Posterior vena cava (tissue), 2 donors: ENCODE measurements around the gene SYP. TPM values are rescaled to one million over a fixed set of nuclear protein-coding genes. Genes with fewer than 3 reads are reported as not detected.

Experiments
- DNase-seq: peaks from one replicate; pipeline ENCODE4 v3.0.0-alpha.2; 2020; ENCODE audit warnings: low spot score
- intact Hi-C, 2 donors: fragments of 100-400 bp; cut with DNase I; formaldehyde crosslinking; loops; one replicate each; pipeline versions ENCODE4 v1.14.1 to v1.14.2; 2022 to 2023
- total RNA-seq, 2 donors: library from RNA; stranded (reverse); fragmentation: NEBNext Ultra II Directional; extraction: Animal tissue kit (Norgen Biotek cat#: 25700); gene quantifications; one replicate each; pipeline ENCODE4 v1.2.1, GENCODE V29; 2021
- donor health status: DM: yes; HTN: yes; CAD: no.
- donor health status: DM: yes; HTN: yes; CAD: no.

Gene SYP
- total RNA-seq, 2 donors from 2014 or later = 1.1 to 1.5 TPM

DNA sequence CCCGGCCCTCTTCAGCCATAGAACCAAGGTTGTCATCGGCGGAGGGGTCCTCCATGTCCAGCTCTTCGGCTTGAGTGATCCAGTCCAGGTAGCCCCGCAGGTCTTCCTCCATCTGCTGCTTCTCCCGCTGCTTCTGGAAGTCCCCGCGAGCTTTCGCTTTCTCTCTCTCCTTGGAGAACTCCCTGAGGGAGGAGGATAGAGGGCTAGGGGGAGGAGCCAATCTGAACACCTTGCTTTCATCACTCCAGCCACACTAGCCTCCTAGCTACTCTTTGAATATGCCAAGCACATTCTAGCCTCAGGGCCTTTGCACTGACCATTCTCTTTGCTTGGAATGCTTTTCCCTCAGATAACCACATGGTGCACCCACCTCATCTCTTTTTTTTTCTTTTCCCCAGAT is 27.0 kb upstream of the SYP start:
- intact Hi-C loops = no loop called here
- no peak for DNase-seq

- intact Hi-C loops = no loop called here
- no peak for DNase-seq
Observed at GRCh38 chrX:49225858-49226257, 25.9 kb upstream of the SYP start.

GRCh38 chrX:49221868-49222267 is 21.9 kb upstream of the SYP start:
- intact Hi-C loops = no loop called here
- no peak for DNase-seq

- peak; percentile 2 for DNase-seq
- intact Hi-C loops = no loop called here
Observed at GRCh38 chrX:49220100-49220499, 20.1 kb upstream of the SYP start.

- intact Hi-C loops = no loop called here
- DNase-seq = no peak
Observed at GRCh38 chrX:49214996-49215526, 15.1 kb upstream of the SYP start.

DNA sequence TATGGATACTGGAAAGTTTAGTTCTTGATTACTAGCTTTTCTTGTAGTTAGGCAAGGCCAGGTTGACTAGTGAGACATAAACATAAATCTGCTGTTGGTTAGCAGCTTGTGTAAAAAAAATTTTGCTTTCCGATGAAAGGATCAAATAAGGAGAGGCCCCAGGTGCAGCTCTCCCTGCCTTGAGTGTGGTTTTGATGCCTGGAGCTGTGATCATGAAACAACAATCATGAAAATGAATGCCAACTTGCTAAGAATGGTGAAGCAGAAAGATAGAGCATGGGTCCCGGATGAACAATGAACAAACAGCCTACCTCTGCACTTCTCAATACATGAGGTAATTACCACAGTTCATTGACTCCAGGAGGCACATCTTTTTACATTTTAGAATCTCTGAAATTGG is 14.4 kb upstream of the SYP start:
- intact Hi-C loops = no loop called here
- no peak for DNase-seq

DNA sequence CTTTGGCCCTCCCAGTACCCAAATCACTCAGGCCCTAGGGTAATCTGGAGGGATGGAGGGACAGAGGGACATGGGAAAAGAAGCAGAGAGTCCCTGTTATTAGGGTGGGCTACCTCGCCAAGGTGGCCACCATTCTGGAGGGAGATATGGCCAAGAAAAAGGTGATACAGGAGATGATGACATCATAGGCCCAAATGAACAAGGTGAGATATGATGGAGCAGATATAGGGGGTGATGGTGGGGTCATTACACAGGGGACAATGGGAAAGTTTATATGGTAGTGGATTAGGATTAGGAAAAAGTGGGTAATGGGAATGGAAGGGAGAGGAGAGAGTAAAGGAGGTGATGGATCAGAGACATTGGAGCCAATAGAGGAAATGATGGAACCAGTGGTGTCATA is 12.9 kb upstream of the SYP start:
- intact Hi-C loops = no loop called here
- no peak for DNase-seq

DNA sequence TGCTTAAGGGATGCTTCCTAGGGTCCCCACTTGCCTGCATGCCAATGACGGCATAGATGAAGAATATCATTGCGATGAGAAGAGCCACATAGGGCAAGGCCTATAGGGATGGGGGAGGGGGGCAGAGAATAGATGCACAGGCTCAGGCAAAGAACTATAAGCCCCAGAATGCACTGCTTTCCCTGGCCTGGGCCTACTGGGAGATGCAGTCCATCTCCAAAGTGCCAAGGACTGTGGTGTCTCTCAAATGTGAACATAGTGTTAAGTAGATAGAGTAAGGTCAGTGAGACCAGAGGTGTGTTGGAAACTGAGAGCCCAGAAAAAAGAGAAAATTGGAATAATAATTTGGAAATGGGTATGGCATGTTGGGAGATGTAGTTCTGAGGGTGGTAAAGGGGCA is 12.2 kb upstream of the SYP start:
- no peak for DNase-seq
- intact Hi-C loops = no loop called here

DNA sequence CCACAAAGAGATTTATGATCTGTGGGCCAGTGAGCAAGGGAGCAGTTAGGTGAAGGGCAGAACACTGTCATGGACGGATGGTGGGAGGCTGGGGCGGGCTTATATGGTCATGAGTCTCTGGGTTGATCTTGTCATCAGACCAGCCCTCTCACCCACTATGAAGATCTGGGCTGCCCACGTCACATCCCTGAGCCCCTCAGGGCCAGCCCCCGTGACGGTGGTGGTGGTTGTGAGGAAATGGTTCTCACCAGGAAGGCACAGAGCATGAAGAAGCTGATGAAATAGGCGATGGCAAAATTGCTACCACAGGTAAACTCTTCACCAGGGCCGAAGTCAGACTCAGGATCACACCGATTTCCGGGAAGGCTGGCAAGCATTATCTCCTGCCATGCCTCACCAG is 11.1 kb upstream of the SYP start:
- intact Hi-C loops = no loop called here
- DNase-seq = no peak

DNA sequence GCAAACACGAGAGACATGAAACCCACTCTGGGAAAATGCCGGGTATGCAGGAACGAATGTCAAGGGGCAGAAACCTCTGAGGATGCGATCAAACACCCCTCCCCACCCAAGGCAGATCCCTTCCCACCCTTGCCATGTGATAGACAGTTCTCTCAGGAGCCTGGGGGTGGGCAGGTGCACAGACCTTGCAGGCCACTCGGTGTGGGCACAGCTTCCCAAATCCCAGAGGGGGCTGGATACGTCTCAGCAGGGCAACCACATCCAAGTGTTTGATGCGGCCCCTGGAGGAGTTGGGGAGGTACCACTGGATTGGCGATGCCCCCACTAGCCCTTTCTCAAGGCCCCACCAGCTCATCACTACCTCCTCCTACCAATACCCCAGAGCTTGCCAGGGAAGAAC is 10.4 kb upstream of the SYP start:
- intact Hi-C loops = no loop called here
- DNase-seq = no peak

- intact Hi-C loops = no loop called here
- no peak for DNase-seq
Observed at GRCh38 chrX:49209434-49210251, 9.7 kb upstream of the SYP start.

DNA sequence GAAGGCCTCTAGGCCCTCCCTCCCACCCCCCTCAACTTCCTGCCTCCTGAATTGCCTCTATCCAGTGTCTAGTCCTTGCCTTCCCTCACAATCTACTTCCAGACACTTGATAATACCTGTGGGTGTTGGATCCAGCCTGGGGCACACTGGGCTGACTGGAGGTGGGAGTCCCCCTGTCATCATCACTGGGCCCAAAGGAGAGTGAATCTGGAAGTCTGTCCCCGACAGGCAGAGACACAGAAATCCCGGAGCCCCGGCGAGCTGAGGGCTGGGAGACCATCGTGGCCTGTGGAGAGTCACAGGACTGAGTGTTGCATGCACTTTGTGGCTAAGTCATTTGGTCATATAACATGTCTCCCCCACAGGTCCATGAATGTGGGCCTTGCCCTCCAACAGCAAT is 8.4 kb upstream of the SYP start:
- intact Hi-C loops = no loop called here
- DNase-seq = no peak

GRCh38 chrX:49206543-49206942 is 6.5 kb upstream of the SYP start:
- intact Hi-C loops = no loop called here
- DNase-seq = no peak

GRCh38 chrX:49205443-49205842 is 5.5 kb upstream of the SYP start:
- DNase-seq = no peak
- intact Hi-C loops = no loop called here

DNA sequence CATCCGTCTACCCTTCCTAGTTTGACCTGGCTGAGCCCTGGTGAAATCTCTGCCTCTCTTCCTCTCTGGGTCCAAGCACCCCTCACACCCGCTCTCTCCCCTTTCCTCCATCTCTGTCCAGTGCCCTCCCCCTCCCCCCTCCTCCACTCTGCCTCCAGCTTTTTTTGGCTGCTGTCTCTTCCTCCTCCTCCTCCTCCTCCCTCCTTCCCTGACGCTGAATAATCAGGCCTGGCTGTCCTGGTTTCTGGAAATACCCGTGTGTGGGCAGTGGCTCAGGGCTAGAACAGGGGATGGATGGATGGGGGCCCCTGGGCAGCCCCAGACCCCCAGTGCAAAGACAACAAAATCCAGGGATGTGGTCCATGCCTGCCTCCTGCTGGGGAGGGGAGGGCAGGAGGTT is 4.7 kb upstream of the SYP start:
- no peak for DNase-seq
- intact Hi-C loops = no loop called here

GRCh38 chrX:49204017-49204416 is 4.0 kb upstream of the SYP start:
- DNase-seq = no peak
- intact Hi-C loops = no loop called here

GRCh38 chrX:49203536-49203935 is 3.5 kb upstream of the SYP start:
- intact Hi-C loops = no loop called here
- DNase-seq = no peak

DNA sequence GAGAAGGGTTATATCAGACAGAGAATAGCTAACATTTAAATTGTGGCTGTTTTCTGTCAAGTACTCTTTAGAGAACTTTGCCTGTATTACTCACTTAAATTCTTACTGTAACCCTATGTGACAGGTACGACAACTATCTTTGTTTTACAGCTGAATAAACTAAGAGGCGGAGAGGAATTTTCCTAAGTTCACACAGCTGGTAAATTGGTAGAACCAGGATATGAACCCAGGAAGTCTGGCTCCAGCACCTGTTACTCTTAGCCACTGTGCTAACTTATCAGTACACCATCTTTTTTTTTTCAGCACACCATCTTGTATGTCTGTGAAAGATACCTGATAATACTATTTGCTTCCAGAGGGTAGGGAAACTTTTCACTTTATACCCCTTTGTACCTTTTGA is 2.0 kb upstream of the SYP start:
- DNase-seq = no peak
- intact Hi-C loops = no loop called here

GRCh38 chrX:49199315-49199595 is 738 bp downstream of the SYP start:
- no peak for DNase-seq
- intact Hi-C loops = no loop called here

DNA sequence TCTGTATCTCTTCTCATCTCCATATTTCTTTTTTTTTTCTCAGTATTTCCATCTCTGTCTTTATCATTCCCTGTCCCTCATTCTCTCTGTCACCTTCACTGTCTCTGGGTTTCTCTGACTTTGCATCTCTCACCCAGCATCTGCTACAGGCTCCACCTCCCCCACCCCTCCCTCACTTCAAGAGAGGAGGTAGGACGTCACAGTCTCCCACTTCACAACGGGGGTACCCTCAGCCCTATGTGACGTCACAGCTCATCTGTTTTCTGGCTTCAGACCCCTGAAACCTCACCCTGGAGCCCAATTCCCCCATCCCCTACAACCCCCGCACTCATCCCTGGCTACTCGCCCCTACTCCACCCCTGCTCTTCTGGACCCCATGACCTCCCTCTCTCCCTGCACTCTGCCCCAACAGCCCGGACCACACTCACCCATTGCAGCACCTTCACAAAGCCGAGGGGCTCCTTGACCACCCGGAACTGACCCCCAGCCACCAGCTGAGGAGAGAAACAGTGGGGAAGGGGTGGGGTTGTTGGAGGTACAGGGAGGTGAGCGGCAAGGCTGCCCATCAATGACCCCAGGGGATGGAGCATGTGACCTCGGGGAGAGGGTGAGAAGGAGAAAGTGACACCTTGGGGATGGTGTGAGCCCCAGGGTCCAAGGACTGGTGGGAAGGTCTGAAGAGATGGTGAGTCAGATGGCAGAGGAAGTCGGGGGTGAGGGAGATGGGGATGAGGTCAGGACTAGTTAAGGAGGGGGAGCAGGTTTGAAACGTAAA is 1.3 kb downstream of the SYP start:
- intact Hi-C loops = no loop called here
- no peak for DNase-seq

- DNase-seq = no peak
Observed at GRCh38 chrX:49197543-49198087, 2.4 kb downstream of the SYP start.

More at GRCh38 chrX:49197543-49198087, 2.4 kb downstream of the SYP start:
- intact Hi-C loops = no loop called here
